Stimulated activated naive CD8-positive, alpha-beta T cell treated with anti-CD3 and anti-CD28 coated beads, Interleukin-15, Interleukin-2, amounts not matched to agents 100 U/mL and 50 U/mL, for 24 hours (primary cell): ENCODE measurements around the gene FEV.

Experiments used
- ATAC-seq: fragments of 150-1000 bp; cut with Tn5 transposase; one replicate; pipeline ENCODE4 v1.10.0; 2021
- DNase-seq: peaks from one replicate; pipeline ENCODE4 v3.0.0; 2021

Gene FEV

GRCh38 chr2:219017201-219017931, 32.4 kb upstream of the FEV start:
- ATAC-seq (no peak), DNase-seq (no peak)

- ATAC-seq (no peak), DNase-seq (no peak)
Observed at GRCh38 chr2:219016721-219017120, 31.7 kb upstream of the FEV start.

- no peak for DNase-seq
- ATAC-seq: no peak
Observed at GRCh38 chr2:219010873-219011272, 25.9 kb upstream of the FEV start.

GRCh38 chr2:219010162-219010756, 25.3 kb upstream of the FEV start:
- DNase-seq (peak; percentile 24), ATAC-seq (peak; percentile 66)

- ATAC-seq (no peak), DNase-seq (no peak)
Observed at GRCh38 chr2:219009294-219009693, 24.3 kb upstream of the FEV start.

- ATAC-seq (no peak), DNase-seq (no peak)
Observed at GRCh38 chr2:219003979-219004378, 19.0 kb upstream of the FEV start.

GRCh38 chr2:219003267-219003634, 18.3 kb upstream of the FEV start:
- ATAC-seq (no peak), DNase-seq (no peak)

- peak; percentile 20 for ATAC-seq
Observed at GRCh38 chr2:219002395-219003266, 17.6 kb upstream of the FEV start.

GRCh38 chr2:219001577-219002394, 16.8 kb upstream of the FEV start:
- DNase-seq (peak; percentile 61), ATAC-seq (peak; percentile 62)

More at GRCh38 chr2:219002395-219003266, 17.6 kb upstream of the FEV start:
- DNase-seq: peak; percentile 69

GRCh38 chr2:219001100-219001576, 16.2 kb upstream of the FEV start:
- ATAC-seq (no peak), DNase-seq (no peak)

GRCh38 chr2:219000569-219000960, 15.6 kb upstream of the FEV start:
- ATAC-seq: no peak
- DNase-seq: no peak

GRCh38 chr2:218999881-219000568, 15.0 kb upstream of the FEV start:
- no peak for DNase-seq
- no peak for ATAC-seq

GRCh38 chr2:218999021-218999880, 14.3 kb upstream of the FEV start:
- ATAC-seq (no peak), DNase-seq (no peak)

- ATAC-seq (no peak), DNase-seq (no peak)
Observed at GRCh38 chr2:218998414-218999002, 13.5 kb upstream of the FEV start.

GRCh38 chr2:218997731-218998130, 12.7 kb upstream of the FEV start:
- ATAC-seq (no peak), DNase-seq (no peak)

GRCh38 chr2:218996937-218997336, 12.0 kb upstream of the FEV start:
- ATAC-seq (no peak), DNase-seq (no peak)

GRCh38 chr2:218995972-218996711, 11.2 kb upstream of the FEV start:
- peak; percentile 93 for DNase-seq
- peak; percentile 67 for ATAC-seq

GRCh38 chr2:218995561-218995960, 10.6 kb upstream of the FEV start:
- no peak for DNase-seq
- ATAC-seq: no peak
